Kidney (tissue), 14 donors: ENCODE measurements around the gene COX6B2. TPM values are rescaled to one million over a fixed set of nuclear protein-coding genes. Genes with fewer than 3 reads are reported as not detected.

ENCODE experiments used
- DNase-seq, 5 donors: peaks; one replicate each; pipeline ENCODE4 v3.0.0-alpha.2; 2013 to 2020
- FAIRE-seq: peaks from 2 replicates; lab custom pipeline; 2012; peaks lifted over from hg19 to GRCh38; lab: Jason Lieb, UNC
- H3K27ac ChIP-seq, 2 donors: one replicate each; pipeline ENCODE4 v1.7.0; 2013; ENCODE audit warnings: low read depth in 2 of 2, low read length in 2 of 2, inconsistent platforms in 1 of 2
- H3K27me3 ChIP-seq: one replicate; pipeline ENCODE4 v1.7.1; 2013; ENCODE audit warnings: low read length, inconsistent platforms; ENCODE audit not compliant: control insufficient read depth, insufficient read depth
- H3K36me3 ChIP-seq, 3 donors: one replicate each; pipeline versions ENCODE4 v1.7.0 to v1.7.1; 2013; ENCODE audit warnings: low read length in 3 of 3, control low read depth in 1 of 3, inconsistent platforms in 1 of 3; ENCODE audit not compliant: insufficient read depth in 3 of 3, control insufficient read depth in 2 of 3
- H3K4me1 ChIP-seq, 3 donors: one replicate each; pipeline versions ENCODE4 v1.7.0 to v1.7.1; 2013; ENCODE audit warnings: low read length in 3 of 3, inconsistent platforms in 1 of 3, low read depth in 1 of 3; ENCODE audit not compliant: control insufficient read depth in 2 of 3, insufficient read depth in 2 of 3
- H3K4me3 ChIP-seq, 3 donors: one replicate each; pipeline versions ENCODE4 v1.7.0 to v1.8.1; 2013; ENCODE audit warnings: low read length in 3 of 3, control low read depth in 1 of 3, inconsistent platforms in 1 of 3
- H3K9ac ChIP-seq, 3 donors: one replicate each; pipeline versions ENCODE4 v1.7.0 to v1.7.1; 2013; ENCODE audit warnings: low read length in 3 of 3, control low read depth in 1 of 3, inconsistent platforms in 1 of 3
- H3K9me3 ChIP-seq, 3 donors: one replicate each; pipeline versions ENCODE4 v1.7.0 to v1.7.1; 2013; ENCODE audit warnings: low read length in 3 of 3, control low read depth in 1 of 3, inconsistent platforms in 1 of 3; ENCODE audit not compliant: control insufficient read depth in 2 of 3, insufficient read depth in 1 of 3
- intact Hi-C: fragments of 100-400 bp; cut with DNase I; formaldehyde crosslinking; loops from one replicate; pipeline ENCODE4 v1.11.1; 2022
- polyA plus RNA-seq: library from polyadenylated mRNA; stranded (reverse); fragments of 350-450 nt; fragmentation: Illumina TruSeq; extraction: RNeasy Lipid Tissue Mini Kit (QIAGEN cat#74804); gene quantifications from one replicate; pipeline ENCODE4 v1.2.3, GENCODE V29; 2014; ENCODE audit warnings: low read depth, low replicate concordance; ENCODE audit not compliant: insufficient read depth
- total RNA-seq: library from RNA; stranded (reverse); fragmentation: NEBNext Ultra II Directional; extraction: Animal tissue kit (Norgen Biotek cat#: 25700); gene quantifications from one replicate; pipeline ENCODE4 v1.2.1, GENCODE V29; 2021
- TF ChIP-seq, protein P1 (sequence below): IDR thresholded peaks from 3 replicates; pipeline ENCODE4 v1.5.1; 2012; ENCODE audit warnings: mild to moderate bottlenecking, moderate library complexity, borderline replicate concordance; ENCODE audit not compliant: insufficient read depth; ENCODE audit errors: extremely low read depth
- donor health status: control.
- donor health status: control.
- donor health status: control.
- donor health status: control.
- donor health status: control.
- donor health status: DM: yes; HTN: yes; CAD: no.
- donor health status: Normal renal cell carcinoma (clear cell type).

COX6B2 gene
- total and polyA plus RNA-seq, 2 donors from 2014 or later: 0.62 to 3.8 TPM

DNA sequence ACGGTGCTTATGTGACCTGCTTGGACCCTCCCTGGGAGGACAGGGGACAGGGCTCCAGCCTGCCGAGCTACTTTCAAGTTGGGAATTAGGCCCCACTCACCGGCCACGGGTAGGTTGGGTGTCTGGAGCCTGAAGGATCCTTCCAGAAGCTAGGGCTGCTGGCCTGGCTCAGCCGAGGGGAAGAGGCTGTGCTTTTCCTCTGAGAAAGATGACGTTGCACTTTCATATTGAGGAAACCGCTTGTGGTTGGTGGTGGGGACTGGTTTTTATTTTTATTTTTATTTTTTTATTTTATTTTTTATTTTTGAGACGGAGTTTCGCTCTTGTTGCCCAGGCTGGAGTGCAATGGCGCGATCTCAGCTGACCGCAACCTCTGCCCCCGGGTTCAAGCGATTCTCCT, 29.3 kb downstream of the COX6B2 start, which contains the start of gene TMEM150B:
TSS of gene TMEM150B (minus strand) at position 170 of the 400 bp plus-strand sequence. CDS start 4,305 bp downstream, outside the sequence.
- FAIRE-seq: no peak
- no peak within 1 kb of the TSS for H3K4me3 ChIP-seq
- intact Hi-C loops: no loop called here
- no peak within 1 kb of the TSS for H3K27ac ChIP-seq
- no peaks in the 10 kb centered on the region for H3K27me3 ChIP-seq
- TF ChIP-seq, protein P1, sequence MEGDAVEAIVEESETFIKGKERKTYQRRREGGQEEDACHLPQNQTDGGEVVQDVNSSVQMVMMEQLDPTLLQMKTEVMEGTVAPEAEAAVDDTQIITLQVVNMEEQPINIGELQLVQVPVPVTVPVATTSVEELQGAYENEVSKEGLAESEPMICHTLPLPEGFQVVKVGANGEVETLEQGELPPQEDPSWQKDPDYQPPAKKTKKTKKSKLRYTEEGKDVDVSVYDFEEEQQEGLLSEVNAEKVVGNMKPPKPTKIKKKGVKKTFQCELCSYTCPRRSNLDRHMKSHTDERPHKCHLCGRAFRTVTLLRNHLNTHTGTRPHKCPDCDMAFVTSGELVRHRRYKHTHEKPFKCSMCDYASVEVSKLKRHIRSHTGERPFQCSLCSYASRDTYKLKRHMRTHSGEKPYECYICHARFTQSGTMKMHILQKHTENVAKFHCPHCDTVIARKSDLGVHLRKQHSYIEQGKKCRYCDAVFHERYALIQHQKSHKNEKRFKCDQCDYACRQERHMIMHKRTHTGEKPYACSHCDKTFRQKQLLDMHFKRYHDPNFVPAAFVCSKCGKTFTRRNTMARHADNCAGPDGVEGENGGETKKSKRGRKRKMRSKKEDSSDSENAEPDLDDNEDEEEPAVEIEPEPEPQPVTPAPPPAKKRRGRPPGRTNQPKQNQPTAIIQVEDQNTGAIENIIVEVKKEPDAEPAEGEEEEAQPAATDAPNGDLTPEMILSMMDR: no peak
- no peak for DNase-seq
- H3K9me3 ChIP-seq: no peaks in the 10 kb centered on the region
- no peaks in the 10 kb centered on the region for H3K36me3 ChIP-seq
- H3K9ac ChIP-seq: no peak within 1 kb of the TSS
- H3K4me1 ChIP-seq: no peaks in the 10 kb centered on the region

DNA sequence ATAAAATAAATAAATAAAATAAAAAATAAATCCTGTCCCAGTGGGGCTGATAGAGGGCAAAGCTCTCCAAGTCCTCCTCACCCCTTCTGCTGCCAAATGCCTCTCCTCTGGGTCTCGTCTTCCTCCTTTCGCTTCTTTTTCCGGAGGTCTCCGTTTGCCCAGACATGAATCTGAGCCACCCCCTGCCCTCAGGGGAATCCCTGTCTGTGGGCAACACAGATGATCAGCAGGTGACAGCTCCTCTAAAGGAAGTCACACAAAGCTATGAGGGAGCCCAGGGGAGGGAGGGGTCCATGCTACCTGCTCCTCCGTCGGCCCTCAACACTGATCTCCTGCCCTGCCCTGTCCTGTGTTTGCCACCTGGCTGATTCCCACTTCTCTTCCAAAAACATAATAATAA, 29.9 kb downstream of the COX6B2 start:
- Histone ChIP-seq H3K4me1 (no peaks in the 10 kb centered on the region), H3K27me3 (no peaks in the 10 kb centered on the region), H3K9me3 (no peaks in the 10 kb centered on the region), H3K9ac (no peak overlapping the region), H3K4me3 (no peak overlapping the region), H3K27ac (no peak overlapping the region), H3K36me3 (no peaks in the 10 kb centered on the region)
- intact Hi-C loops: no loop called here
- no peak for FAIRE-seq
- TF ChIP-seq, protein P1: no peak
- DNase-seq: no peak

DNA sequence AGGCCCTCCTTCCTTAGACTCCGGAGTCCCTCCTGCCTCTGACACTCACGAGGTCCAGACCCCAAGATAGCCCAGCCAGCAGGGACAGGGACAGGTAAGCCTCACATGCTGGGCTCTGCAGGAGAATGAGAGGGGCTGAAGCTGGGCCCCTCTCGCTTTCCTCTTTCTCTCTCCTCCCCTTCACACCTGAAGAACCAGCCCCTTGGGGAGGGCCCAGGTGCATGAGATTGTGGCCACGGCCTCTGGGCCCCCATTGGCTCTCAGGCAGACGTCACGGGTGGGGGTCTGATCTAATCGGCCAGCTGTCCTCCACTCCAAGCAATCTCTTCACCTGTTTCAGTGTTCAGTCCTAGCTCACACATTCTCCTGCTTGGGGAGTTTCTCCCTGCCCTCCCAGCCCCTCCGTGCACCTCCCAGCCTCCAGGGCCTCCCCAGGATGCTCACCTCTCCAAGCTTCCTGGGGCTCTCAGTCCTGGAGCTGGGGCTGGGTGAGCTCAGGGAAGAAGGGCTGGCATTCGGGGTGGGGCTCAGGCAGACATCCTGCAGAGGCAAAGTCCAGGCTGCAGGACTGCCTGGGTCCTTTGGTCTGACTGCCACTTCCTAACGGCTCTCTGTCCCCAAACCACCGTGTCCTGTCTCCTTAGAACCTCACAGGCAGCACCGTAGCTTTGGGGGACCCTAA, 32.2 kb downstream of the COX6B2 start:
- FAIRE-seq: no peak
- no peaks in the 10 kb centered on the region for H3K4me1 ChIP-seq

More for the DNA sequence above, 32.2 kb downstream of the COX6B2 start:
- H3K9ac ChIP-seq: no peak overlapping the region
- no peaks in the 10 kb centered on the region for H3K9me3 ChIP-seq
- intact Hi-C loops: no loop called here
- no peaks in the 10 kb centered on the region for H3K36me3 ChIP-seq
- DNase-seq: no peak
- H3K27me3 ChIP-seq: no peaks in the 10 kb centered on the region
- TF ChIP-seq, protein P1: no peak
- no peak overlapping the region for H3K27ac ChIP-seq
- H3K4me3 ChIP-seq: no peak overlapping the region
